CD4-positive, alpha-beta T cell treated with Interleukin-17A for 4 hours (primary cell): ENCODE data around the gene PABPC1L2B.
"Not testable (repeated sequence)": the region's sequence is repeated elsewhere in the genome, so short reads cannot be mapped to it uniquely, and the experiment has no call there.

Experiments used
- DNase-seq: peaks from one replicate; pipeline ENCODE4 v3.0.0-alpha.2; 2020; ENCODE audit warnings: mixed read lengths

The PABPC1L2B gene

DNA sequence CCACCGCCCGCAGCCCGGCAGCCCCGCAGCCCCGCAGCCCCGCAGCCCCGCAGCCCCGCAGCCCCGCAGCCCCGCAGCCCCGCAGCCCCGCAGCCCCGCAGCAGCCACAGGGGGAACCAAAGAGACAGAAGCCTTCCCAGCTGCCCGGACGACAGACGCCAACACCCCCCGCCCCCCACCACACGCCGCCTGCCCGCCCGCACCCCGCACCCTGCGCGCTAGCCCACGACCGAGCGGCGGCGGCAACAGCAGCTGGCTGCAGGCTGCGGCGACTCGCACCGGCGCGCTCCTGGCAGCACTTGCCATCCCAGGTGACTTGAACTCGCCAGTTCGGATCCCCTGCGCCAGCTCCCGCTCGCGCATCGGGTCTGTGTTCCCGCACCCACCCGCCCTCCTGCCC lies at the start of gene PABPC1L2B:
TSS of gene PABPC1L2B (plus strand) at position 207 of the 400 bp plus-strand sequence. CDS start 704 bp downstream, outside the sequence.
- not testable (repeated sequence) for DNase-seq

- DNase-seq: not testable (repeated sequence)
Observed at GRCh38 chrX:72959971-72960370, 42.8 kb upstream of the PABPC1L2B start.

DNA sequence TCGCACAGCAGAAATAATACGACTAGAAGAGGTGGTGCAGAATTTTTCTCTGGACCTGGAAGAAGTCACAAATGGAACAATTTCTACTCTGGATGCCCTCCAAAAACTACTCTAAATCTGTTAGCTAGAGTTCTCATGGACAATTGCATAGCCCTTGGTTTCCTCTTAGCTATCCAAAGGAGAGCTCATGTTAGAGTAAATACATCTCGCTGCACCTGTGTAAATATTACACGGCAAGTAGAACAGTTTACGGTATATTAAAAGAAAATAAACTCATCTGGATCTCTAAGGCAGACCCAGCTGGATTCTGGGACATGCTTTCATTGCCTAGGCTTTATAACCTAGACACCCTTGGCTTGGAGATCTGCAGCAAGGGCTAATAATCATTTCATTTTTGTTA lies 30.9 kb upstream of the PABPC1L2B start:
- DNase-seq: not testable (repeated sequence)

DNA sequence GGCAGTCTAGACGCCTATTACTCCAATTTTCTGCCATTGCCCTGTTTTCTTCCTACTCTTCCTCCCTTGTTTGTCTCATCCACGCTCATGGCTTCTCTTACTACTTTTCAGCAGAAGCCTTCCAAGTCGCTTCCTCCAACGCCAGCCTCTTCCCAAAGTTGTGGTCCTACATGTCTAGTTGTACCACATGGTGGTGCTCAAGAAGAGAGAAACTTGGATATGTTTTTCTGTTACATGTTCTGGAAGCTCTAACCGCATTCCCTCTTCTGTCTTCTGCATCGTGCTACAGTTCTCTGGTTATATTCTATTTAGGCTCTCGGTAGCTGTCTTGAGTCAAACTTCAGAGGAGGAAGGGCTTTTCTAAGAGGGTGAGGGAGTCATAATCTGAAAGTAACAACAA lies 27.9 kb upstream of the PABPC1L2B start:
- not testable (repeated sequence) for DNase-seq

DNA sequence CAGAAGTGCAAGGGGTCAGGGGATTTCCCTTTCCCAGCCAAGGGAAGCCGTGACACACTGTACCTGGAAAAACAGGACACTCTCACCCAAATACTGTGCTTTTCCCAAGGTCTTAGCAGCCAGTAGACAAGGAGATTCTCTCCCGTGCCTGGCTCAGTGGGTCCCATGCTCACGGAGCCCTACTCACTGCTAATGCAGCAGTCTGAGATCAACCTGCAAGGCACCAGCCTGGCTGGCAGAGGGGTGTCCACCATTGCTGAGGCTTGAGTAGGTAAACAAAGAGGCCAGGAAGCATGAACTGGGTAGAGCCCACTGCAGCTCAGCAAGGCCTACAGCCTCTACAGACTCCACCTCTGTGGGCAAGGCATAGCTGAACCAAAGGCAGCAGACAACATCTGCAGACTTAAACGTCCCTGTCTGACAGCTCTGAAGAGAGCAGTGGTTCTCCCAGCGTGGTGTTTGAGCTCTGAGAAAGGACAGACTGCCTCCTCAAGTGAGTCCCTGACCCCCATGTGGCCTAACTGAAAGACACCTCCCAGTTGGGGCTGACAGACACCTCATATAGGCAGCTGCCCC lies 21.8 kb upstream of the PABPC1L2B start:
- not testable (repeated sequence) for DNase-seq

GRCh38 chrX:73004032-73004431 lies 1.3 kb downstream of the PABPC1L2B start:
- not testable (repeated sequence) for DNase-seq

DNA sequence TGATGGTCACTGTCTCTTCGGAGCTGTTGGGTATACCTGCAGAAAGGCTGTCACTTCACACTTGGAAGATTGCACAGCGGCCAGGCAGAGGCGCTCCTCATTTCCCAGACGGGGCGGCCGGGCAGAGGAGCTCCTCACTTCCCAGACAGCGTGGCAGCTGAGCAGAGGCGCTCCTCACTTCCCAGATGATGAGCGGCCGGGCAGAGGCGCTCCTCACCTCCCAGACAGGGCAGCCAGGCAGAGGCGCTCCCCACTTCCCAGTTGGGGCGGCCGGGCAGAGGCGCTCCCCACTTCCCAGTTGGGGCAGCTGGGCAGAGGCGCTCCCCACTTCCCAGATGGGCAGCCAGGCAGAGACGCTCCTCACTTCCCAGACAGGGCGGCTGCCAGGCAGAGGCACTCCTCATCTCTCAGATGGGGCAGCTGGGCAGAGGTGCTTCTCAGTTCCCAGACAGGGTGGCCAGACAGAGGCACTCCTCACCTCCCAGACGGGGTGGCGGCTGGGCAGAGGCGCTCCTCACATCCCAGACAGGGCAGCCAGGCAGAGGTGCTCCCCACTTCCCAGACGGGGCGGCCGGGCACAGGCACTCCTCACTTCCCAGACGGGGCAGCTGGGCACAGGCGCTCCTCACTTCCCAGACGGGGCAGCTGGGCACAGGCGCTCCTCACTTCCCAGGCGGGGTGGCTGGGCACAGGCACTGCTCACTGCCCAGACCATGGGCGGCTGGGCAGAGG lies 18.8 kb downstream of the PABPC1L2B start:
- DNase-seq: no peak

GRCh38 chrX:73022093-73022445 lies 19.3 kb downstream of the PABPC1L2B start:
- not testable (repeated sequence) for DNase-seq

DNA sequence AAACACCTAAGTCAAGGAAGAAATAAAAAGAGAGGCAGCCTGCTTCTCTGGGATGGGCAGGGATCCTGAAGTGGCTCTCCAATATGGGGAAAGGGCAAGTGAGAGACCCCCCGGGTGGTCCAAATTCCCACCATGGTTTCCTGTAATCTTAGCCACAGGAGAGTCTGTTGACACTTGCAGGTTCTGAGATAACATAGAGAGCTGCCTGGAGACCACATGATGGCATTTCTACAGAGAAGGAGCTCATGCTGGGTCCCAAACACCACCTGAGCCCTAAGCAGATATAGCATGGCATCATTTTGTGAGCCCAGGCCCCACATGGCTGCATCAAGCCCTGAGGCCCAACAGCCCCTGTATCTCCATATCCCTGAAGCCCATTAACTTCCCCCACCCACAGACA lies 26.1 kb downstream of the PABPC1L2B start:
- no peak for DNase-seq
